HG02852 (cell line): ENCODE data around the gene BCAP29.
"Not testable (repeated sequence)": the region's sequence is repeated elsewhere in the genome, so short reads cannot be mapped to it uniquely, and the experiment has no call there.

Source experiments
- ATAC-seq: cut with Tn5 transposase; IDR thresholded peaks from one replicate; pipeline ENCODE4 v1.9.1; 2021; ENCODE audit warnings: mild to moderate bottlenecking, moderate library complexity; ENCODE audit not compliant: unreplicated experiment

BCAP29 gene

GRCh38 chr7:107615910-107616680 lies 36.0 kb downstream of the BCAP29 start:
- no peak for ATAC-seq

GRCh38 chr7:107622429-107622828 lies 42.4 kb downstream of the BCAP29 start:
- ATAC-seq: no peak

- no peak for ATAC-seq
These were observed 42.8 kb downstream of the BCAP29 start for GRCh38 chr7:107622894-107623293.

- ATAC-seq: no peak
These were observed 47.0 kb downstream of the BCAP29 start for GRCh38 chr7:107627002-107627401.

- ATAC-seq: no peak
These were observed 48.5 kb downstream of the BCAP29 start for GRCh38 chr7:107628461-107629064.

- no peak for ATAC-seq
These were observed 50.3 kb downstream of the BCAP29 start for GRCh38 chr7:107630342-107630741.

- no peak for ATAC-seq
These were observed 51.8 kb downstream of the BCAP29 start for GRCh38 chr7:107631588-107632491.

DNA sequence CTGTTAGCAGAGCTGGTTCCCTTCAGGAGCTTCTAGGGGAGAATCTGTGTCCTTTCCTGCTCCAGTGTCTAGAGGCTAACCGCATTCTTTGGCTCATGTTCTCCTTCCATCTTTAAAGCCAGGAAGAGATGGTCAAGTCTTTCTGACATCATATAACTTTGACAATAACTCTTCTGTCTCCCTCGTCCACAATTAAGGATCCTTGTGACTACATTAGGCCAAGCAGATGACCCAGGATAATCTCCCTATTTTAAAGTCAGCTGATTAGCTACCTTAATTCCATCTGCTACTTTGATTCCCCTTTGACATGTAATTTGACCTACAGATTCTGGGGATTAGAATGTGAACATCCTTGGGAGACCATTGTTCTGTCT lies 52.4 kb downstream of the BCAP29 start:
- ATAC-seq: no peak

DNA sequence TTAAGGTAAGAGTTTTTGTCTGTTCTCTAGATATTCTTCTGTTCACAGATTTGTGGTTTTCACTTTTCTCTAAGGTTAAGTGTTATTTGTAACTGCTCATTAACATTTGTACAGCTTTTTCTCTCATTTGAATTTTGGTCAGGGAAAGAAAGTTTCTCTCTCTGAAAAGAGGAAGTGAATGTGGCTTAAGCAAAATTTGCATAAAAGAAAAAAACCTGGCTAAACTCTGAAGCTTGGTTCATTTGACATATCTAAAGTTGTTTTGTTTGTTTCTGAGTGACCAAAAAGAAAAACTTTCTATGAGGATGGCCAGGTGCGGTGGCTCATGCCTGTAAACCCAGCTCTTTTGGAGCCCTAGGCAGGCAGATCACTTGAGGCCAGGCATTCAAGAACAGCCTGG lies 58.5 kb downstream of the BCAP29 start:
- peak; percentile 93 for ATAC-seq

DNA sequence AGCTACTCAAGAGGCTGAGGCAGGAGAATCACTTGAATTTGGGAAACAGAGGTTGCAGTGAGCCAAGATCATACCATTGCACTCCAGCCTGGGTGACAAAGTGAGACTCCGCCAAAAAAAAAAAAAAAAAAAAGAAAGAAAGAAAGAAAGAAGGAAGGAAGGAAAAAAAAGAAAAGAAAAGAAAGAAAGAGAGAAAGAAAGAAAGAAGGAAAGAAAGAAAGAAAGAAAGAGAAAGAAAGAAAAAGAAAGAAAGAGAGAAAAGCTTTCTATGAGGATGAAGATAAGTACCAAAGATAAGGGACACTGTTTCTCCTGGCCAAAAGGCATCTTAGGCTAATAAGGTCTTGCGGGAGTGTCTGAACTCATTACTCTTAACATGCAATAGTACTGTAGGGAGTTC lies 59.0 kb downstream of the BCAP29 start:
- not testable (repeated sequence) for ATAC-seq

GRCh38 chr7:107641676-107642075 lies 61.6 kb downstream of the BCAP29 start:
- no peak for ATAC-seq

GRCh38 chr7:107642501-107642900 lies 62.5 kb downstream of the BCAP29 start:
- no peak for ATAC-seq

DNA sequence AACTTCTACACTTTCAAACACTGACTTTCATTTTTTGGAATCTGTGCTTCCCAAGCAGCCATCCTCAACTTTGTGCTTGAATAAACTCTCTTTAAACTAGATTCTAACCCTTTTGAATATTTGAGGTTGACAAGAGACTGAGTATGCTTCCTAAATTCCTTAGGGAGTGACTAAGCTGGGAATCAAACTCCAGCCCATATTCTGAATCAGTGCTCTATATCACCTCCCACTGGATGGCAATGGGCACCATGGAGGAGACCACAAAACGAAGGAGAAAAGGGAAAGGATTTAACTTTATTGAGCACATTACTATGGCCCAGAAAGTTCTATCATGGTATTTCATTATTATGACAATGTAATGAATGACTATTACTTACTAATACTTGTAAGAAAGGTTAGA lies 63.4 kb downstream of the BCAP29 start:
- no peak for ATAC-seq

- ATAC-seq: no peak
These were observed 63.9 kb downstream of the BCAP29 start for GRCh38 chr7:107643938-107644308.

DNA sequence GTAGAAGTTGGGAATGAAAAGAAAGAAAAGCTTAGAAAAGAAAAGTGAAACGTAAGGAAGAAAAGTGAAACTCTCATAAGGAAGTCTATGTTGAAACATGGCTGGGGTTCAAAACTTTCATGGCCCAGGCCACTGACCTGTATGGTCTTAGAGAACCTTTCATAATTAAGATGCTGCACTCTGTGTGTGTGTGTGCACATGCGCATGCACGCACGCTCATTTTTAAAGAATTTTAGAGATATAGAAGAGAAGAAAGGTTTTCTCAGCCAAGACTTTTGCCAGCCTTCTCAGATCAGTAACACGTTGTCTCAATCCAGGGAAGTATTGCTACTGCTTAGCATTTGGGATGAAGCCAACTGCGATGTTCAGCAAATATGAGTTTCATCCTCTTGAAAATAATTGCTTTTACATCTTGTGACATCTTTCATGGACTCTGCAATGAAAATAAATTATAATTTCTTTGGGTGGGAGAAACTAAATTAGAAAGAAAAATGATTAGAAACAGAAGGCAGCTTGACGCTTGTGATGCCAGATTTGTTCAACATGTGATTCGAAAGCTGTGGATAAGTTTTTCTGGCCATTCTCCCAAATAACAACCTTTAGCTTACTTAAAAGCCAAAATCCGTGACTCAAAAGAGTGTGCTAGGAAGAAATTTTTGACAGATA lies 64.4 kb downstream of the BCAP29 start:
- no peak for ATAC-seq

DNA sequence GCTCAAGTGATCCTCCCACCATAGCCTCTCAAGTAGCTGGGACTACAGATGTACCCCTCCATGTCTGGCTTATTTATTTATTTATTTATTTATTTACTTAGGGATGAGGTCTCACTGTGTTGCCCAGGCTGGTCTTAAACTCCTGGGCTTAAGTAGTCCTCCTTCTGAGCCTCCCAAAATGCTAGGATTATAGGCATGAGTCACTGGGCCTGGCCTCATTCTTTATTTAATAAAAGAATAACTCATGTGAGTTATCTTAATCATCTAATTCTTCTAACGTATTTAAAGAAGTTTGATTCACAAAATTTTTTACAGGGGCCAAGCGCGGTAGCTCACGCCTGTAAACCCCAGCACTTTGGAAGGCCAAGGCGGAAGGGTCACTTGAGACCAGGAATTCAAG lies 72.6 kb downstream of the BCAP29 start:
- no peak for ATAC-seq

DNA sequence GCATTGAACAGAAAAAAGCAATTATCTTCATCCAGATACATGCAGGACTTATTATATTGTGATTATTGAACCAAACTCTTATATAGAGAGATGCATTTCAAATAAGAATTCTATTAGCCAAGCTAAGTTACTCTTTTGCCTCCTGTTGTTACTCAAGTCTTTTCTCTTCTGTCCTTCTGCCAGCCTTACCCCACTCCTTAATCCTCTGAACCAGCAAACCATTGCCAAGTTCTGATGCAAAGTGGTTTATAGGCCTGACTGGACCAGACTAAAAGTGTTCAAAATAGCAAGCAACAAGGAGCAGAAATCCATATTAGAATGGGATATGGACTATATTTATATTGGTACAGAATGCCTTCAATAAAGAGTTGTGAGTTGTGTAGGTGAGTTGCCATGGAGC lies 78.4 kb downstream of the BCAP29 start:
- no peak for ATAC-seq

DNA sequence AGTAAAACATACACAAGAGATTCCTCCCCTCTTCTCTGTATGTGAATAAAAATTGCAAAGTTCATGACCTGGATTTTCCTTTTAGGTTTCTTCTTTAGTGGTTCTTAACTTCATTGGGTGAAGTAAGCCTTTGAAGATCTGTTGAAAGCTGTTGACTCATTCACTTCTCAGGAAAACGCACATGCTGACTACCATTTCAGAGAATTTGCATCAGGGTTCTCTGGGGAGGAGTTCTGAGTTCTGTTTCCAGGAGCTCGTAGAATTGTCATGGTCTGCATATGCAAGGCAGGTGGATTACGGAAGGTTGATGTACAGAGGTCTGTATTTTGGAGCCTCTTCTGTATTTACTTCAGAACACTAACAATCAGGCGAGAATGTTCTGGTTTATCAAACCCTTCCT lies 79.6 kb downstream of the BCAP29 start:
- no peak for ATAC-seq

GRCh38 chr7:107660381-107661080 lies 80.5 kb downstream of the BCAP29 start, which contains the start of gene SLC26A4:
Gene SLC26A4, plus strand, starts transcription at chr7:107660828. Its CDS starts 814 bp downstream, at chr7:107661642.
- no peak for ATAC-seq

- ATAC-seq: peak; percentile 54
These were observed 81.2 kb downstream of the BCAP29 start for GRCh38 chr7:107661081-107661864.
